ENCODE results near the gene OR52K2.

- TF ChIP-seq ZFP3 (CRISPR knock-in tag; IDR thresholded peaks at IDR 0.05) (no peak), CSDC2 (CRISPR knock-in tag; IDR thresholded peaks at IDR 0.05) (no peak), PATZ1 (CRISPR knock-in tag; IDR thresholded peaks at IDR 0.05; ENCODE audit: borderline replicate concordance) (no peak), ZFP30 (CRISPR knock-in tag; IDR thresholded peaks at IDR 0.05) (no peak), CREB5 (CRISPR knock-in tag; IDR thresholded peaks at IDR 0.05; ENCODE audit: low read depth) (no peak), ESRRG (CRISPR knock-in tag; IDR thresholded peaks at IDR 0.05) (no peak), PPARA (CRISPR knock-in tag; IDR thresholded peaks at IDR 0.05; ENCODE audit: borderline replicate concordance) (no peak), ZNF70 (CRISPR knock-in tag; IDR thresholded peaks at IDR 0.05) (no peak), RARB (CRISPR knock-in tag; IDR thresholded peaks at IDR 0.05) (no peak), CSRNP3 (CRISPR knock-in tag; IDR thresholded peaks at IDR 0.05) (no peak), ARNTL (CRISPR knock-in tag; IDR thresholded peaks at IDR 0.05; ENCODE audit: borderline replicate concordance, low read depth) (no peak), ISL1 (CRISPR knock-in tag; IDR thresholded peaks at IDR 0.05) (no peak)
Measured at GRCh38 chr11:4436411-4436810, 12.7 kb upstream of the OR52K2 start.

Data from SK-N-SH treated with all-trans-retinoic acid at 6 μM for 48 hours (cell line).